Endothelial cell of umbilical vein (primary cell): ENCODE data around the gene POLR2F. TPM values are rescaled to one million over a fixed set of nuclear protein-coding genes. Genes with fewer than 3 reads are reported as not detected.
"Not testable (repeated sequence)": the region's sequence is repeated elsewhere in the genome, so short reads cannot be mapped to it uniquely, and the experiment has no call there.

Experiments used
- BruUV-seq: library from RNA; stranded (reverse); fragments of 400-500 nt; replicated peaks from 2 replicates; lab custom pipeline; 2021; lab: Mats Ljungman, UMichigan
- CTCF ChIA-PET: fragments of 300-600, 350-600 bp; sonication (Branson Sonifier 250); formaldehyde crosslinking; loops from one replicate; lab custom pipeline; 2021; ENCODE audit warnings: antibody characterized with exemption, inconsistent platforms; lab: Charles Lee
- POLR2A ChIA-PET: fragments of 300-600, 350-600 bp; sonication (Branson Sonifier 250); formaldehyde crosslinking; loops from one replicate; lab custom pipeline; 2021; ENCODE audit warnings: antibody characterized with exemption, inconsistent platforms; lab: Charles Lee
- DNase-seq: peaks from one replicate; pipeline ENCODE4 v3.0.0-alpha.2; 2011; ENCODE audit warnings: low read depth, low spot score
- FAIRE-seq: peaks from 2 replicates; lab custom pipeline; 2011; peaks lifted over from hg19 to GRCh38; lab: Jason Lieb, UNC
- H2AFZ ChIP-seq: 2 replicates; pipeline ENCODE4 v1.6.0; 2012; ENCODE audit warnings: low read depth, low read length, control low read depth, inconsistent platforms
- H3K27ac ChIP-seq: 2 replicates; pipeline ENCODE4 v1.5.1; 2011; ENCODE audit warnings: low read depth, mild to moderate bottlenecking, control low read depth, low read length, moderate library complexity; ENCODE audit not compliant: insufficient read depth
- H3K27me3 ChIP-seq, 2 experiments: 2 replicates each; pipeline versions ENCODE4 v1.6.0 to v1.6.1; 2011; ENCODE audit warnings: low read length in 2 of 2, mixed read lengths in 1 of 2; ENCODE audit not compliant: control insufficient read depth in 2 of 2, insufficient read depth in 2 of 2
- H3K36me3 ChIP-seq, 2 experiments: 2 replicates in 1 of 2; 3 replicates in 1 of 2; pipeline ENCODE4 v1.5.1; 2011; ENCODE audit warnings: low read length in 2 of 2, mild to moderate bottlenecking in 1 of 2, moderate library complexity in 1 of 2; ENCODE audit not compliant: control insufficient read depth in 2 of 2, insufficient read depth in 2 of 2; ENCODE audit errors: extremely low read depth in 1 of 2
- H3K4me1 ChIP-seq: 3 replicates; pipeline ENCODE4 v1.5.1; 2011; ENCODE audit warnings: mild to moderate bottlenecking, low read length; ENCODE audit not compliant: control insufficient read depth, insufficient read depth; ENCODE audit errors: extremely low read depth
- H3K4me2 ChIP-seq: 2 replicates; pipeline ENCODE4 v1.6.1; 2011; ENCODE audit warnings: low read length, control low read depth, mixed read lengths; ENCODE audit not compliant: insufficient read depth
- H3K4me3 ChIP-seq, 3 experiments: fragments of 200-600 bp in 1 of 3; sonication (generic), shearing (Covaris generic) in 1 of 3; replicated peaks in 1 of 3; 2 replicates each; pipeline ENCODE4 v1.5.1; 2011 to 2016; ENCODE audit warnings: control low read depth in 3 of 3, low read length in 3 of 3, mild to moderate bottlenecking in 2 of 3, inconsistent platforms in 1 of 3, low read depth in 1 of 3, moderate library complexity in 1 of 3; ENCODE audit not compliant: insufficient read depth in 1 of 3
- H3K79me2 ChIP-seq: 2 replicates; pipeline ENCODE4 v1.6.0; 2012; ENCODE audit warnings: low read length, inconsistent platforms; ENCODE audit not compliant: control insufficient read depth, insufficient read depth
- H3K9ac ChIP-seq: replicated peaks from 2 replicates; pipeline ENCODE3; 2011; ENCODE audit warnings: low read length, control low read depth; ENCODE audit not compliant: insufficient read depth; ENCODE audit errors: extremely low read depth
- H3K9me1 ChIP-seq: replicated peaks from 3 replicates; pipeline ENCODE4 v1.6.0; 2011; ENCODE audit warnings: mild to moderate bottlenecking, low read length; ENCODE audit not compliant: control insufficient read depth, insufficient read depth; ENCODE audit errors: extremely low read depth
- H3K9me3 ChIP-seq: replicated peaks from 2 replicates; pipeline ENCODE4 v1.5.1; 2012; ENCODE audit warnings: low read length, inconsistent platforms; ENCODE audit not compliant: control insufficient read depth, insufficient read depth
- H4K20me1 ChIP-seq: replicated peaks from 2 replicates; pipeline ENCODE3; 2011; ENCODE audit warnings: mild to moderate bottlenecking, low read length; ENCODE audit not compliant: control insufficient read depth, insufficient read depth; ENCODE audit errors: extremely low read depth
- CTCF ChIP-seq, 2 donors: IDR thresholded peaks; 1 replicate in 1 of 2; 2 replicates in 1 of 2; pipeline ENCODE4 v1.5.1; 2011; ENCODE audit warnings: low read length in 2 of 2, mild to moderate bottlenecking in 2 of 2, moderate library complexity in 2 of 2, control low read depth in 1 of 2, inconsistent platforms in 1 of 2, low read depth in 1 of 2; ENCODE audit not compliant: insufficient read depth in 1 of 2; ENCODE audit errors: extremely low read depth in 1 of 2
- EZH2 ChIP-seq: IDR thresholded peaks from 2 replicates; pipeline ENCODE4 v1.6.1; 2012; ENCODE audit warnings: borderline replicate concordance, low read depth, mild to moderate bottlenecking, moderate library complexity, low read length, inconsistent platforms; ENCODE audit not compliant: severe bottlenecking
- FOS ChIP-seq: IDR thresholded peaks from 2 replicates; pipeline ENCODE4 v1.6.1; 2011; ENCODE audit warnings: mild to moderate bottlenecking, low read length, moderate library complexity, borderline replicate concordance; ENCODE audit not compliant: insufficient read depth
- GATA2 ChIP-seq: IDR thresholded peaks from 2 replicates; pipeline ENCODE4 v1.7.0; 2011; ENCODE audit warnings: low read depth, mild to moderate bottlenecking, moderate library complexity, mixed read lengths, low read length; ENCODE audit not compliant: insufficient read length, insufficient read depth
- JUN ChIP-seq: IDR thresholded peaks from 2 replicates; pipeline ENCODE4 v1.6.1; 2011; ENCODE audit warnings: borderline replicate concordance, low read depth; ENCODE audit not compliant: insufficient read length, insufficient read depth
- MAX ChIP-seq: IDR thresholded peaks from 2 replicates; pipeline ENCODE4 v1.6.1; 2011; ENCODE audit not compliant: insufficient read depth, insufficient read length
- MYC ChIP-seq: IDR thresholded peaks from one replicate; pipeline ENCODE4 v1.6.1; 2011; ENCODE audit warnings: mild to moderate bottlenecking, low read depth, low read length
- POLR2A ChIP-seq: IDR thresholded peaks from 2 replicates; pipeline ENCODE4 v1.6.1; 2012; ENCODE audit warnings: low read depth, mild to moderate bottlenecking, control low read depth, low read length
- POLR2AphosphoS5 ChIP-seq: IDR thresholded peaks from 2 replicates; pipeline ENCODE4 v1.6.1; 2012; ENCODE audit warnings: low read depth, mild to moderate bottlenecking, control low read depth, low read length, moderate library complexity; ENCODE audit not compliant: insufficient read depth
- dilution Hi-C: fragments of 300-500 bp; cut with MboI; formaldehyde crosslinking; loops from one replicate; pipeline ENCODE4 v1.15.0; 2019; ENCODE audit warnings: low sequenced_read_pairs; ENCODE audit not compliant: extremely low pct_ligation_motif_present
- intact Hi-C: fragments of 100-400 bp; cut with micrococcal nuclease; formaldehyde crosslinking; loops from one replicate; pipeline ENCODE4 v1.10.0; 2022
- polyA plus RNA-seq, 4 experiments: library from polyadenylated mRNA; depleted of rRNA in 3 of 4; stranded (reverse) in 3 of 4; unstranded in 1 of 4; fragments of >200 nt; gene quantifications; 2 replicates each; pipeline versions ENCODE4 v1.2.1 to v1.2.3, GENCODE V29; 2011 to 2012; ENCODE audit warnings: missing spikeins in 1 of 4
- total RNA-seq: library from RNA; stranded (reverse); gene quantifications from 2 replicates; pipeline ENCODE4 v1.2.3, GENCODE V29; 2021

Gene POLR2F
- total and polyA plus RNA-seq, 2 donors (not counting 3 experiments of a cell fraction or from before 2014, with no cell fraction given), result 106 to 112 TPM

GRCh38 chr22:37975153-37975552, 21.7 kb downstream of the POLR2F start:
- BruUV-seq, result no TSS peak
- POLR2A ChIA-PET, result no interaction called here
- TF ChIP-seq JUN (no peak), GATA2 (no peak), POLR2A (no peak), POLR2AphosphoS5 (no peak), MAX (no peak), FOS (no peak), CTCF (IDR thresholded peaks at IDR 0.05; ENCODE audit: extremely low read depth in 1 of 2, insufficient read depth in 1 of 2, low read depth in 1 of 2, low read length in 2 of 2) (no peak), MYC (no peak), EZH2 (no peak)
- DNase-seq, result no peak
- Histone ChIP-seq H3K9ac (no peak overlapping the region), H3K36me3 (no peaks in the 10 kb centered on the region), H3K4me1 (no peaks in the 10 kb centered on the region), H3K27me3 (no peaks in the 10 kb centered on the region), H3K4me2 (no peak overlapping the region), H3K79me2 (no peaks in the 10 kb centered on the region), H4K20me1 (no peaks in the 10 kb centered on the region), H3K9me1 (no peaks in the 10 kb centered on the region), H3K4me3 (no peak overlapping the region), H2AFZ (no peak overlapping the region), H3K9me3 (no peaks in the 10 kb centered on the region), H3K27ac (no peak overlapping the region)
- CTCF ChIA-PET, result interaction anchor here (1.7 kb wide), 1 partner anchor 10 kb away, joined by 6 read pairs; no protein-coding TSS in a partner anchor
- intact Hi-C loops (no loop called here), dilution Hi-C loops (no loop called here)
- FAIRE-seq, result no peak

GRCh38 chr22:37976022-37976421, 22.5 kb downstream of the POLR2F start:
- CTCF ChIA-PET, result interaction anchor here (1.1 kb wide), 1 partner anchor 11 kb away, joined by 4 read pairs; no protein-coding TSS in a partner anchor
- POLR2A ChIA-PET, BruUV-seq, H3K9me1 ChIP-seq, DNase-seq, intact Hi-C loops, FAIRE-seq, H3K79me2 ChIP-seq, dilution Hi-C loops, H3K9ac ChIP-seq, H3K4me3 ChIP-seq, H3K27me3 ChIP-seq, H3K9me3 ChIP-seq, H3K4me2 ChIP-seq, H3K27ac ChIP-seq, H2AFZ ChIP-seq, H4K20me1 ChIP-seq, H3K36me3 ChIP-seq, H3K4me1 ChIP-seq: not testable (repeated sequence)
